Astrocyte of the cerebellum (primary cell): ENCODE results near the gene ZNF609.

Source experiments
- DNase-seq: peaks from one replicate; pipeline ENCODE4 v3.0.0-alpha.2; 2011; ENCODE audit warnings: low read depth
- H3K4me3 ChIP-seq: 2 replicates; pipeline ENCODE4 v1.5.1; 2011; ENCODE audit warnings: mild to moderate bottlenecking, low read depth, low read length, moderate library complexity
- CTCF ChIP-seq: IDR thresholded peaks from 2 replicates; pipeline ENCODE4 v1.5.1; 2012; ENCODE audit warnings: low read length, low read depth, moderate library complexity, mild to moderate bottlenecking; ENCODE audit errors: missing control alignments
- in situ Hi-C: cut with HindIII; loops from 2 replicates; pipeline ENCODE4 v1.10.0; 2017; ENCODE audit warnings: low sequenced_read_pairs

Gene ZNF609

GRCh38 chr15:64720188-64720587 lies 259.8 kb downstream of the ZNF609 start:
- no peak overlapping the region for H3K4me3 ChIP-seq
- in situ Hi-C loops, result loop anchor here (5.0 kb wide), 1 partner anchor 38 kb away; no protein-coding TSS in a partner anchor
- DNase-seq, result no peak
- no peak for TF ChIP-seq CTCF

GRCh38 chr15:64730151-64730550 lies 269.8 kb downstream of the ZNF609 start:
- no peak for TF ChIP-seq CTCF
- no peak for DNase-seq
- H3K4me3 ChIP-seq, result no peak overlapping the region
- in situ Hi-C loops, result no loop called here

GRCh38 chr15:64731012-64731804 lies 270.8 kb downstream of the ZNF609 start:
- peak; percentile 63 for DNase-seq
- in situ Hi-C loops, result no loop called here
- no peak overlapping the region for H3K4me3 ChIP-seq
- TF ChIP-seq CTCF, result peak; percentile 80

- no peak for TF ChIP-seq CTCF
- H3K4me3 ChIP-seq, result no peak overlapping the region
- in situ Hi-C loops, result no loop called here
- no peak for DNase-seq
These were observed 271.4 kb downstream of the ZNF609 start for GRCh38 chr15:64731805-64732151.

GRCh38 chr15:64732156-64732860 lies 271.9 kb downstream of the ZNF609 start:
- H3K4me3 ChIP-seq, result no peak overlapping the region
- in situ Hi-C loops, result no loop called here
- DNase-seq, result no peak
- no peak for TF ChIP-seq CTCF
